Right hindlimb (tissue), 1 donor: ENCODE data around the gene IRX5.

Source experiments
- DNase-seq: peaks from one replicate; pipeline ENCODE4 v3.0.0-alpha.2; 2018

Gene IRX5

GRCh38 chr16:54953461-54953860 lies 22.8 kb downstream of the IRX5 start:
- no peak for DNase-seq

GRCh38 chr16:54954220-54954619 lies 23.6 kb downstream of the IRX5 start:
- no peak for DNase-seq

- DNase-seq = no peak
Measured at GRCh38 chr16:54955757-54956156, 25.1 kb downstream of the IRX5 start.

GRCh38 chr16:54957403-54958166 lies 26.9 kb downstream of the IRX5 start:
- DNase-seq = no peak

- DNase-seq = no peak
Measured at GRCh38 chr16:54962045-54962444, 31.4 kb downstream of the IRX5 start.

GRCh38 chr16:54964239-54964638 lies 33.6 kb downstream of the IRX5 start:
- no peak for DNase-seq

- DNase-seq = no peak
Measured at GRCh38 chr16:54965464-54965863, 34.8 kb downstream of the IRX5 start.

- DNase-seq = no peak
Measured at GRCh38 chr16:54968011-54968410, 37.3 kb downstream of the IRX5 start.

- DNase-seq = no peak
Measured at GRCh38 chr16:54968784-54969183, 38.1 kb downstream of the IRX5 start.

GRCh38 chr16:54970016-54970415 lies 39.4 kb downstream of the IRX5 start:
- DNase-seq = no peak

- no peak for DNase-seq
Measured at GRCh38 chr16:54974367-54974766, 43.7 kb downstream of the IRX5 start.

GRCh38 chr16:54976651-54977200 lies 46.1 kb downstream of the IRX5 start:
- no peak for DNase-seq

- DNase-seq = no peak
Measured at GRCh38 chr16:54977211-54977610, 46.5 kb downstream of the IRX5 start.

- DNase-seq = no peak
Measured at GRCh38 chr16:54980821-54981220, 50.2 kb downstream of the IRX5 start.
